Pancreas (tissue), 10 donors: ENCODE results near the gene TTI1. TPM values are rescaled to one million over a fixed set of nuclear protein-coding genes. Genes with fewer than 3 reads are reported as not detected.
A peak's percentile ranks its signal among the peaks of the same experiment; 100 is the strongest.

Source experiments
- ATAC-seq, 4 donors: fragments of 200-7000 bp; cut with Tn5 transposase; one replicate each; pipeline versions ENCODE4 v1.8.0 to v1.9.1; 2020; ENCODE audit warnings: mild to moderate bottlenecking in 4 of 4, moderate library complexity in 4 of 4
- DNase-seq, 6 donors: peaks; one replicate each; pipeline ENCODE4 v3.0.0-alpha.2; 2020
- FAIRE-seq: peaks from 2 replicates; lab custom pipeline; 2012; peaks lifted over from hg19 to GRCh38; lab: Jason Lieb, UNC
- H3K27ac ChIP-seq, 4 donors: fragments of 200-600 bp; sonication (generic); 1 replicate in 3 of 4; 2 replicates in 1 of 4; pipeline versions ENCODE4 v1.5.0 to v1.8.0; 2020
- H3K27me3 ChIP-seq, 4 donors: fragments of 200-600 bp; one replicate each; pipeline ENCODE4 v1.8.0; 2021
- H3K36me3 ChIP-seq, 3 donors: fragments of 200-600 bp; sonication (generic) in 1 of 3; one replicate each; pipeline versions ENCODE4 v1.5.0 to v1.8.0; 2020 to 2021
- H3K4me1 ChIP-seq, 3 donors: fragments of 200-600 bp; one replicate each; pipeline ENCODE4 v1.8.0; 2021
- H3K4me3 ChIP-seq, 4 donors: fragments of 200-600 bp; sonication (generic) in 2 of 4; one replicate each; pipeline versions ENCODE4 v1.5.0 to v1.8.0; 2020 to 2021
- H3K9me3 ChIP-seq, 4 donors: fragments of 200-600 bp; one replicate each; pipeline ENCODE4 v1.8.0; 2021
- CTCF ChIP-seq, 4 donors: fragments of 200-600 bp; sonication (generic) in 3 of 4; IDR thresholded peaks; one replicate each; pipeline versions ENCODE4 v1.5.0 to v1.8.0; 2021; ENCODE audit warnings: antibody characterized with exemption in 4 of 4
- WGBS, 2 donors: extraction: QIAGEN DNeasy Blood & Tissue Kit; methylation state at CpG; one replicate each; pipeline ENCODE4 v1.1.7; 2013; 5-methylcytosine and 5-hydroxymethylcytosine counted together
- intact Hi-C, 3 donors: fragments of 100-400 bp; cut with DNase I; formaldehyde crosslinking; loops; one replicate each; pipeline versions ENCODE4 v1.11.1 to v1.14.2; 2022
- polyA plus RNA-seq, 2 donors: library from polyadenylated mRNA; stranded (reverse); fragments of 200-250 nt; gene quantifications; one replicate each; pipeline ENCODE4 v1.2.3, GENCODE V29; 2013
- total RNA-seq, 6 donors: library from RNA; stranded (reverse); fragmentation: NEBNext Ultra II Directional in 4 of 6; extraction: Animal tissue kit (Norgen Biotek cat#: 25700) in 4 of 6; gene quantifications; one replicate each; pipeline versions ENCODE4 v1.2.1 to v1.2.4, GENCODE V29; 2021 to 2023
- donor health status: healthy with polysubstance abuse.
- donor health status: DM: no; HTN: no; CAD: no; lungs with moderate emphysema.
- donor health status: DM: no; HTN: no; CAD: no.
- donor health status: control.
- donor health status: control.
- donor health status: Bipolar disorder and iron deficiency.
- donor health status: DM: yes; HTN: yes; CAD: no.
- donor health status: DM: no; HTN: no; CAD: no.
- donor health status: DM: no; HTN: no; CAD: no.
- donor health status: DM: yes; HTN: yes; CAD: no.

Gene TTI1
- total and polyA plus RNA-seq, 8 donors, result 10.1 to 18.0 (median 11.2) TPM

- no peak for FAIRE-seq
- no peaks in the 10 kb centered on the region for H3K9me3 ChIP-seq
- ATAC-seq, result no peak
- intact Hi-C loops, result no loop called here
- H3K36me3 ChIP-seq, result peaks cover 4 to 60% (median 9%) of the 10 kb centered on the region in 3 donors
- DNase-seq, result no peak
- no peaks in the 10 kb centered on the region for H3K27me3 ChIP-seq
- H3K27ac ChIP-seq, result no peak overlapping the region
- WGBS, 2 donors, result 88 to 95% methylated on average over 7 of the region's 7 CpGs
- TF ChIP-seq CTCF (IDR thresholded peaks at IDR 0.05), result no peak
- peaks cover 0 to 8% (median 0%) of the 10 kb centered on the region in 3 donors for H3K4me1 ChIP-seq
- no peak overlapping the region for H3K4me3 ChIP-seq
Measured at GRCh38 chr20:38063911-38064530, 30.8 kb upstream of the TTI1 start.

- H3K4me3 ChIP-seq, result no peak overlapping the region
- no peaks in the 10 kb centered on the region for H3K9me3 ChIP-seq
- FAIRE-seq, result no peak
- 82 to 83% methylated on average over 5 of the region's 5 CpGs for whole genome bisulfite sequencing, 2 donors
- peaks cover 4 to 58% (median 10%) of the 10 kb centered on the region in 3 donors for H3K36me3 ChIP-seq
- peaks cover 0 to 8% (median 0%) of the 10 kb centered on the region in 3 donors for H3K4me1 ChIP-seq
- intact Hi-C loops, result no loop called here
- no peak overlapping the region for H3K27ac ChIP-seq
- no peaks in the 10 kb centered on the region for H3K27me3 ChIP-seq
- no peak for DNase-seq
- no peak for ATAC-seq
- TF ChIP-seq CTCF (IDR thresholded peaks at IDR 0.05), result no peak
Measured at GRCh38 chr20:38062890-38063289, 29.6 kb upstream of the TTI1 start.

- ATAC-seq (peak in 1 of 4 donors; percentile 32), DNase-seq (no peak), FAIRE-seq (no peak)
- intact Hi-C loops, result no loop called here
- no peaks in the 10 kb centered on the region for H3K27me3 ChIP-seq
- no peak overlapping the region for H3K4me3 ChIP-seq
- peak overlapping the region in 2 of 4 donors; percentile 31 to 57 for H3K27ac ChIP-seq
- 51 to 53% methylated on average over 4 of the region's 4 CpGs for WGBS, 2 donors
- peaks cover 0 to 8% (median 0%) of the 10 kb centered on the region in 3 donors for H3K4me1 ChIP-seq
- H3K36me3 ChIP-seq, result peaks cover 0 to 42% (median 10%) of the 10 kb centered on the region in 3 donors
- TF ChIP-seq CTCF (IDR thresholded peaks at IDR 0.05), result no peak
- no peaks in the 10 kb centered on the region for H3K9me3 ChIP-seq
Measured at GRCh38 chr20:38061109-38061508, 27.9 kb upstream of the TTI1 start.

GRCh38 chr20:38060536-38060935 lies 27.3 kb upstream of the TTI1 start:
- peaks cover 0 to 37% (median 8%) of the 10 kb centered on the region in 3 donors for H3K36me3 ChIP-seq
- H3K4me3 ChIP-seq, result no peak overlapping the region
- ATAC-seq (peak in 1 of 4 donors; percentile 24), FAIRE-seq (no peak), DNase-seq (no peak)
- 69 to 72% methylated on average over 5 of the region's 5 CpGs for WGBS, 2 donors
- peaks cover 0 to 8% (median 0%) of the 10 kb centered on the region in 3 donors for H3K4me1 ChIP-seq
- intact Hi-C loops, result no loop called here
- peak overlapping the region in 2 of 4 donors; percentile 31 to 57 for H3K27ac ChIP-seq
- no peaks in the 10 kb centered on the region for H3K9me3 ChIP-seq
- TF ChIP-seq CTCF (IDR thresholded peaks at IDR 0.05), result no peak
- H3K27me3 ChIP-seq, result no peaks in the 10 kb centered on the region

- Histone ChIP-seq H3K36me3 (peaks cover 0 to 30% (median 7%) of the 10 kb centered on the region in 3 donors), H3K4me1 (peaks cover 0 to 8% (median 0%) of the 10 kb centered on the region in 3 donors), H3K9me3 (no peaks in the 10 kb centered on the region), H3K27me3 (no peaks in the 10 kb centered on the region), H3K27ac (no peak overlapping the region), H3K4me3 (no peak overlapping the region)
- intact Hi-C loops, result loop anchor here in 2 of 3 donors (5.0 kb wide), 1 partner anchor 162 kb away; no protein-coding TSS in a partner anchor
- no peak for TF ChIP-seq CTCF (IDR thresholded peaks at IDR 0.05)
- peak in 2 of 4 donors; percentile 32 to 43 for ATAC-seq
- WGBS, 2 donors, result 71 to 75% methylated on average over 5 of the region's 5 CpGs
- no peak for FAIRE-seq
- DNase-seq, result no peak
Measured at GRCh38 chr20:38059832-38060231, 26.6 kb upstream of the TTI1 start.
